Erythroblast (primary cell): ENCODE measurements around the gene SYT1.

Source experiments
- GATA1 ChIP-seq: IDR thresholded peaks from 2 replicates; pipeline ENCODE4 v1.6.1; 2011; ENCODE audit warnings: low read depth, mild to moderate bottlenecking, control low read depth, low read length, moderate library complexity
- POLR2A ChIP-seq: IDR thresholded peaks from 2 replicates; pipeline ENCODE4 v1.6.1; 2011; ENCODE audit warnings: mild to moderate bottlenecking, low read length

- TF ChIP-seq POLR2A (no peak), GATA1 (no peak)
These were observed 103.7 kb downstream of the SYT1 start for GRCh38 chr12:78968226-78968625.
